ENCODE measurements around the gene GDPD1.

- TF ChIP-seq EZH2phosphoT487 (IDR thresholded peaks at IDR 0.05; ENCODE audit: insufficient read depth, low read depth) (no peak), EZH2 (IDR thresholded peaks at IDR 0.05; ENCODE audit: insufficient read depth, poor library complexity, severe bottlenecking) (no peak)
Measured at GRCh38 chr17:59299400-59300092, 79.2 kb downstream of the GDPD1 start.
